ENCODE data around the gene GDAP1L1.

- no peak for TF ChIP-seq CTCF (IDR thresholded peaks at IDR 0.05; ENCODE audit: extremely low read depth in 1 of 2, insufficient read depth in 1 of 2, low read depth in 1 of 2, low read length in 2 of 2)
- TF ChIP-seq FOS (IDR thresholded peaks at IDR 0.05; ENCODE audit: borderline replicate concordance, insufficient read depth, low read length): no peak
These were observed 21.7 kb downstream of the GDAP1L1 start for GRCh38 chr20:44268802-44269201.
